HepG2 (cell line): ENCODE data around the gene TNFRSF6B. TPM values are rescaled to one million over a fixed set of nuclear protein-coding genes. Genes with fewer than 3 reads are reported as not detected.
A peak's percentile ranks its signal among the peaks of the same experiment; 100 is the strongest.

Experiments used
- AHDC1 ChIP-seq: sonication (generic); formaldehyde crosslinking; IDR thresholded peaks from 2 replicates; pipeline ENCODE4 v1.5.1; 2020; ENCODE audit warnings: mild to moderate bottlenecking, missing genetic modification reagents, borderline replicate concordance
- ATF4 ChIP-seq, 2 experiments: fragments of 450-650 bp in 1 of 2; sonication (generic) in 1 of 2; formaldehyde crosslinking; IDR thresholded peaks; 2 replicates each; pipeline versions ENCODE4 v1.5.0 to v1.8.0; 2020 to 2022; ENCODE audit warnings: mild to moderate bottlenecking in 1 of 2, missing genetic modification reagents in 1 of 2
- BATF2 ChIP-seq: sonication (generic); formaldehyde crosslinking; IDR thresholded peaks from 2 replicates; pipeline ENCODE4 v1.8.0; 2022; ENCODE audit warnings: mild to moderate bottlenecking, missing genetic modification reagents, moderate library complexity
- DNMT3B ChIP-seq: conservative IDR thresholded peaks from 2 replicates; pipeline ENCODE4 v1.6.1; 2016; ENCODE audit warnings: missing biosample characterization, control low read depth
- FIP1L1 ChIP-seq: fragments of 200-400 bp; formaldehyde crosslinking; IDR thresholded peaks from 2 replicates; pipeline ENCODE4 v1.6.1; 2018; ENCODE audit warnings: low read depth, mild to moderate bottlenecking, low read length, moderate library complexity, borderline replicate concordance; ENCODE audit not compliant: insufficient read depth
- IRF9 ChIP-seq: sonication (generic); formaldehyde crosslinking; IDR thresholded peaks from 2 replicates; pipeline ENCODE4 v1.8.0; 2022; ENCODE audit warnings: missing genetic modification reagents, mild to moderate bottlenecking, borderline replicate concordance
- MAFF ChIP-seq: IDR thresholded peaks from 2 replicates; pipeline ENCODE4 v1.6.1; 2011; ENCODE audit warnings: low read depth, low read length, improper control_type of control experiment
- MED13 ChIP-seq: sonication (generic); formaldehyde crosslinking; IDR thresholded peaks from 2 replicates; pipeline ENCODE4 v1.5.0; 2020; ENCODE audit warnings: missing genetic modification reagents
- NFKB2 ChIP-seq: sonication (generic); formaldehyde crosslinking; IDR thresholded peaks from 2 replicates; pipeline ENCODE4 v1.4.0; 2020; ENCODE audit warnings: missing genetic modification reagents, borderline replicate concordance
- NR2F6 ChIP-seq, 2 experiments: IDR thresholded peaks; 2 replicates each; pipeline ENCODE4 v1.6.1; 2016; ENCODE audit warnings: antibody characterized with exemption in 1 of 2, mild to moderate bottlenecking in 1 of 2
- SRF ChIP-seq: IDR thresholded peaks from 2 replicates; pipeline ENCODE4 v1.6.1; 2011; ENCODE audit warnings: mild to moderate bottlenecking, low read depth, low read length, moderate library complexity
- ZFP91 ChIP-seq: sonication (generic); formaldehyde crosslinking; IDR thresholded peaks from 2 replicates; pipeline ENCODE4 v1.9.0; 2022; ENCODE audit warnings: missing genetic modification reagents, mild to moderate bottlenecking, borderline replicate concordance
- ZNF337 ChIP-seq: sonication (generic); formaldehyde crosslinking; IDR thresholded peaks from 2 replicates; pipeline ENCODE4 v1.5.1; 2020; ENCODE audit warnings: missing genetic modification reagents, low read depth, mild to moderate bottlenecking, borderline replicate concordance
- ZNF710 ChIP-seq: sonication (generic); formaldehyde crosslinking; IDR thresholded peaks from 2 replicates; pipeline ENCODE4 v1.5.0; 2020; ENCODE audit warnings: mild to moderate bottlenecking, missing genetic modification reagents, borderline replicate concordance
- polyA plus RNA-seq, 8 experiments: library from polyadenylated mRNA; depleted of rRNA in 3 of 8; stranded (reverse) in 7 of 8; unstranded in 1 of 8; fragments of >200 nt; fragmentation: Illumina TruSeq in 4 of 8; extraction: Trizol in 4 of 8; gene quantifications; 2 replicates each; pipeline versions ENCODE4 v1.2.1 to v1.2.3, GENCODE V29; 2011 to 2016; ENCODE audit warnings: low read depth in 4 of 8, missing spikeins in 1 of 8, mixed read lengths in 1 of 8; ENCODE audit not compliant: insufficient read depth in 1 of 8
- total RNA-seq, 5 experiments: library from RNA; depleted of rRNA; stranded (reverse); fragments of >200 nt; fragmentation: Illumina TruSeq; extraction: Trizol; gene quantifications; 2 replicates each; pipeline ENCODE4 v1.2.3, GENCODE V29; 2016; ENCODE audit warnings: low read depth in 1 of 5

Gene TNFRSF6B
- total and polyA plus RNA-seq, 2 of the 13 experiments (the other 11 are each of a cell fraction or from before 2014, with no cell fraction given), result 0.24 TPM; not detected in 1

GRCh38 chr20:63707558-63708300 lies 11.3 kb downstream of the TNFRSF6B start, which contains the start of the genes ARFRP1 and ZGPAT (continued):
- TF ChIP-seq SRF, result no peak; the same call in 1 of the 2 replicates
- peak; percentile 74; the same call in 1 of the 2 replicates for TF ChIP-seq IRF9 (CRISPR knock-in tag)
- peak; percentile 83; the same call in 1 of the 2 replicates for TF ChIP-seq MED13
- TF ChIP-seq ATF4 (CRISPR knock-in tag; IDR thresholded peaks at IDR 0.05), result peak in 1 of 2 experiments; percentile 82; a peak in 2 of 4 replicates
- TF ChIP-seq NR2F6 (IDR thresholded peaks at IDR 0.05), result peak; percentile 70
- TF ChIP-seq NR2F6 (CRISPR knock-in tag; IDR thresholded peaks at IDR 0.05), result peak; percentile 99
- TF ChIP-seq FIP1L1, result peak; percentile 57; the same call in 1 of the 2 replicates
- TF ChIP-seq DNMT3B (CRISPR knock-in tag), result no peak; the same call in 1 of the 2 replicates
- peak; percentile 81 for TF ChIP-seq ZFP91
- TF ChIP-seq AHDC1, result no peak
- peak; percentile 70; the same call in 1 of the 2 replicates for TF ChIP-seq ZNF337 (CRISPR knock-in tag)
- TF ChIP-seq MAFF, result no peak; the same call in 1 of the 2 replicates
- peak; percentile 69 for TF ChIP-seq ZNF710 (CRISPR knock-in tag)
- TF ChIP-seq BATF2 (CRISPR knock-in tag), result peak; percentile 79
- TF ChIP-seq NFKB2, result peak; percentile 92
